Panc1 (cell line): ENCODE data around the gene KAZN.

Experiments used
- CTCF ChIP-seq: fragments of 450-650 bp; IDR thresholded peaks from 2 replicates; pipeline ENCODE4 v1.5.1; 2017; ENCODE audit warnings: mild to moderate bottlenecking
- POLR2AphosphoS5 ChIP-seq: IDR thresholded peaks from 2 replicates; pipeline ENCODE4 v1.6.1; 2012; ENCODE audit warnings: mild to moderate bottlenecking, low read depth, low read length, moderate library complexity
- REST ChIP-seq, 2 experiments: IDR thresholded peaks; 2 replicates each; pipeline ENCODE4 v1.6.1; 2011 to 2012; ENCODE audit warnings: low read depth in 2 of 2, control low read depth in 1 of 2, low read length in 1 of 2, mild to moderate bottlenecking in 1 of 2, moderate library complexity in 1 of 2; ENCODE audit not compliant: insufficient read depth in 1 of 2
- TCF7L2 ChIP-seq: IDR thresholded peaks from 2 replicates; pipeline ENCODE4 v1.6.1; 2011; ENCODE audit warnings: mild to moderate bottlenecking, low read depth, low read length, inconsistent platforms

- TF ChIP-seq CTCF: no peak
- TF ChIP-seq POLR2AphosphoS5: no peak
- no peak for TF ChIP-seq REST (IDR thresholded peaks at IDR 0.05; ENCODE audit: insufficient read depth in 1 of 2, low read depth in 2 of 2, low read length in 1 of 2)
- peak; percentile 75 for TF ChIP-seq TCF7L2
These were observed 28.6 kb downstream of the KAZN start for GRCh38 chr1:14626869-14627607.
